Measurements from ENCODE around the gene ADAMTS12. TPM values are rescaled to one million over a fixed set of nuclear protein-coding genes. Genes with fewer than 3 reads are reported as not detected.

ADAMTS12 gene
- total RNA-seq, 1 experiment from 2014 or later: 0.05 TPM

DNA sequence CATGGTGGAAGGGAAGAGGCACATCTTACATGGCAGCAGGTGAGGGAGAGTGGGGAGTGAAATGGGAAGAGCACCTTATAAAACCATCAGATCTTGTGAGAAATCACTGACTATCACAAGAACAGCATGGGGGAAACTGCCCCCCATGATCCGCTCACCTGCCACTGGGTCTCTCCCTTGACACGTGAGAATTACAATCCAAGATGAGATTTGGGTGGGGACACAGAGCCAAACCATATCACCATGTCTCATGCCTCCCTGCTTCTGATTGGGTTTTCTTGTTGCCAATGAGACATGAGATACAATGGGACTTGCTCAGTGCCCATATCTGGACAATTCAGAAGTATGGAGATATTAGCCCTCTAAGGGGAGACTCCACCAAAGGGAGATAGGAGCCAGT lies 353.6 kb downstream of the ADAMTS12 start:
- CTCF ChIA-PET: no interaction called here
- no TSS peak for BruUV-seq (replicated peaks)

DNA sequence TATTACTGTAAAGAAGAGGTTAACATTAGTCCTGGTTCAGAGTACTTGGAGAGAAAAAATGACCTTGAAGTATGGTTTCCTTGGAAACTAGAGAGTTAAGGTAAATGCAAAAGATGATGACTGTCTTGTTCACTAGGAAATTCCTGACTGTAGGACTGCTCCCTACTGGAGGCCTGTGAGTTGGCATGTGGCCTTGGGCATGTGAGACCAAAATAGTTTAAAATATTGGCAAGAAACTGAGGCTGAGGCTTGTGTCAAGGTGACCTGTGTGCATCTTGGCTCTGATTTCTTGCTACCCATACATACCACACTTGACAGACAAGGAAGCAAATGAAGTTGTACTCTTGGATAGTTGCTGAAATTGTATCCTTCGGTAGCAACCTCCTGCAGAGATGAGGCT lies 354.6 kb downstream of the ADAMTS12 start:
- intact Hi-C loops (cut with micrococcal nuclease): no loop called here
- ChIA-PET CTCF (no interaction called here), POLR2A (no interaction called here), RAD21 (ENCODE audit: low non-redundant PET in 1 of 2, low total read pairs in 2 of 2, uncharacterized antibody in 2 of 2, unreplicated experiment in 2 of 2) (no interaction called here)
- Histone ChIP-seq H3K4me2 (ENCODE audit: low read length) (no peak overlapping the region), H3K79me2 (ENCODE audit: insufficient read depth, low read length) (no peaks in the 10 kb centered on the region), H3K4me1 (ENCODE audit: control insufficient read depth in 1 of 2, insufficient read depth in 2 of 2, low read length in 2 of 2) (no peaks in the 10 kb centered on the region), H3K36me3 (ENCODE audit: control insufficient read depth in 1 of 2, insufficient read depth in 2 of 2, low read length in 2 of 2) (no peaks in the 10 kb centered on the region), H3K9ac (ENCODE audit: low read length) (no peak overlapping the region), H3K27ac (ENCODE audit: low read depth, low read length) (no peak overlapping the region), H3K9me2 (ENCODE audit: insufficient read depth) (no peaks in the 10 kb centered on the region), H2AFZ (ENCODE audit: low read depth, low read length, poor library complexity, severe bottlenecking) (no peak overlapping the region), H4K20me1 (ENCODE audit: insufficient read depth) (no peaks in the 10 kb centered on the region), H3K9me3 (ENCODE audit: control insufficient read depth in 1 of 2, insufficient read depth in 1 of 2, low read depth in 1 of 2, low read length in 2 of 2) (no peaks in the 10 kb centered on the region), H3K4me3 (replicated peaks in 1 of 2; ENCODE audit: low read depth in 1 of 2, low read length in 2 of 2) (no peak overlapping the region), H3K27me3 (ENCODE audit: insufficient read depth, low read length) (0 out of 2 replicates have a peak, but pooled peaks cover under 1% of the 10 kb centered on the region)
- BruUV-seq (replicated peaks): no TSS peak
- ATAC-seq (no peak), DNase-seq (ENCODE audit: low read depth, low spot score) (no peak)
- TF ChIP-seq YY1 (IDR thresholded peaks at IDR 0.05; ENCODE audit: extremely low read depth, insufficient replicate concordance, low read depth, low read length) (no peak), MAX (IDR thresholded peaks at IDR 0.05) (no peak), ZFX (IDR thresholded peaks at IDR 0.05) (no peak), ZBTB33 (IDR thresholded peaks at IDR 0.05; ENCODE audit: extremely low read depth, insufficient replicate concordance, low read length) (no peak), CEBPB (IDR thresholded peaks at IDR 0.05; ENCODE audit: low read depth) (no peak), SIN3A (IDR thresholded peaks at IDR 0.05; ENCODE audit: low read depth) (no peak), SP1 (IDR thresholded peaks at IDR 0.05; ENCODE audit: low read depth) (no peak), ELF1 (IDR thresholded peaks at IDR 0.05; ENCODE audit: borderline replicate concordance, low read depth) (no peak), SRF (IDR thresholded peaks at IDR 0.05; ENCODE audit: low read depth) (no peak), FOSL1 (IDR thresholded peaks at IDR 0.05; ENCODE audit: low read depth) (no peak), RAD21 (IDR thresholded peaks at IDR 0.05; ENCODE audit: low read depth) (no peak), JUND (IDR thresholded peaks at IDR 0.05) (no peak)
- TF ChIP-seq, protein P1, sequence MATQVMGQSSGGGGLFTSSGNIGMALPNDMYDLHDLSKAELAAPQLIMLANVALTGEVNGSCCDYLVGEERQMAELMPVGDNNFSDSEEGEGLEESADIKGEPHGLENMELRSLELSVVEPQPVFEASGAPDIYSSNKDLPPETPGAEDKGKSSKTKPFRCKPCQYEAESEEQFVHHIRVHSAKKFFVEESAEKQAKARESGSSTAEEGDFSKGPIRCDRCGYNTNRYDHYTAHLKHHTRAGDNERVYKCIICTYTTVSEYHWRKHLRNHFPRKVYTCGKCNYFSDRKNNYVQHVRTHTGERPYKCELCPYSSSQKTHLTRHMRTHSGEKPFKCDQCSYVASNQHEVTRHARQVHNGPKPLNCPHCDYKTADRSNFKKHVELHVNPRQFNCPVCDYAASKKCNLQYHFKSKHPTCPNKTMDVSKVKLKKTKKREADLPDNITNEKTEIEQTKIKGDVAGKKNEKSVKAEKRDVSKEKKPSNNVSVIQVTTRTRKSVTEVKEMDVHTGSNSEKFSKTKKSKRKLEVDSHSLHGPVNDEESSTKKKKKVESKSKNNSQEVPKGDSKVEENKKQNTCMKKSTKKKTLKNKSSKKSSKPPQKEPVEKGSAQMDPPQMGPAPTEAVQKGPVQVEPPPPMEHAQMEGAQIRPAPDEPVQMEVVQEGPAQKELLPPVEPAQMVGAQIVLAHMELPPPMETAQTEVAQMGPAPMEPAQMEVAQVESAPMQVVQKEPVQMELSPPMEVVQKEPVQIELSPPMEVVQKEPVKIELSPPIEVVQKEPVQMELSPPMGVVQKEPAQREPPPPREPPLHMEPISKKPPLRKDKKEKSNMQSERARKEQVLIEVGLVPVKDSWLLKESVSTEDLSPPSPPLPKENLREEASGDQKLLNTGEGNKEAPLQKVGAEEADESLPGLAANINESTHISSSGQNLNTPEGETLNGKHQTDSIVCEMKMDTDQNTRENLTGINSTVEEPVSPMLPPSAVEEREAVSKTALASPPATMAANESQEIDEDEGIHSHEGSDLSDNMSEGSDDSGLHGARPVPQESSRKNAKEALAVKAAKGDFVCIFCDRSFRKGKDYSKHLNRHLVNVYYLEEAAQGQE (IDR thresholded peaks at IDR 0.05; ENCODE audit: low read depth): no peak

More for the DNA sequence above, 353.6 kb downstream of the ADAMTS12 start:
- Histone ChIP-seq H3K27ac (ENCODE audit: low read depth, low read length) (no peak overlapping the region), H3K4me2 (ENCODE audit: low read length) (no peak overlapping the region), H3K4me1 (ENCODE audit: control insufficient read depth in 1 of 2, insufficient read depth in 2 of 2, low read length in 2 of 2) (no peaks in the 10 kb centered on the region), H3K4me3 (replicated peaks in 1 of 2; ENCODE audit: low read depth in 1 of 2, low read length in 2 of 2) (no peak overlapping the region), H3K36me3 (ENCODE audit: control insufficient read depth in 1 of 2, insufficient read depth in 2 of 2, low read length in 2 of 2) (no peaks in the 10 kb centered on the region), H4K20me1 (ENCODE audit: insufficient read depth) (no peaks in the 10 kb centered on the region), H3K9me3 (ENCODE audit: control insufficient read depth in 1 of 2, insufficient read depth in 1 of 2, low read depth in 1 of 2, low read length in 2 of 2) (no peaks in the 10 kb centered on the region), H3K79me2 (ENCODE audit: insufficient read depth, low read length) (no peaks in the 10 kb centered on the region), H3K9ac (ENCODE audit: low read length) (no peak overlapping the region), H3K27me3 (ENCODE audit: insufficient read depth, low read length) (no peaks in the 10 kb centered on the region), H2AFZ (ENCODE audit: low read depth, low read length, poor library complexity, severe bottlenecking) (no peak overlapping the region), H3K9me2 (ENCODE audit: insufficient read depth) (no peaks in the 10 kb centered on the region)
- TF ChIP-seq SRF (IDR thresholded peaks at IDR 0.05; ENCODE audit: low read depth) (no peak), EZH2phosphoT487 (IDR thresholded peaks at IDR 0.05; ENCODE audit: borderline replicate concordance) (no peak), YY1 (IDR thresholded peaks at IDR 0.05; ENCODE audit: extremely low read depth, insufficient replicate concordance, low read depth, low read length) (no peak), JUND (IDR thresholded peaks at IDR 0.05) (no peak), CEBPB (IDR thresholded peaks at IDR 0.05; ENCODE audit: low read depth) (no peak)
- ATAC-seq (no peak), DNase-seq (ENCODE audit: low read depth, low spot score) (no peak)
- intact Hi-C loops (cut with micrococcal nuclease): no loop called here
- RAD21 ChIA-PET (ENCODE audit: low non-redundant PET in 1 of 2, low total read pairs in 2 of 2, uncharacterized antibody in 2 of 2, unreplicated experiment in 2 of 2): no interaction called here
- POLR2A ChIA-PET: no interaction called here

Data from HCT116 (cell line).